NCI-H345 treated with DMSO at 0.1 percent for 48 hours (cell line): ENCODE measurements around the gene SUN1.
"Not testable (repeated sequence)": the region's sequence is repeated elsewhere in the genome, so short reads cannot be mapped to it uniquely, and the experiment has no call there.

Experiments used
- DNase-seq: peaks from one replicate; lab custom pipeline; 2025; ENCODE audit not compliant: unreplicated experiment; lab: John Stamatoyannopoulos, UW

The SUN1 gene

DNA sequence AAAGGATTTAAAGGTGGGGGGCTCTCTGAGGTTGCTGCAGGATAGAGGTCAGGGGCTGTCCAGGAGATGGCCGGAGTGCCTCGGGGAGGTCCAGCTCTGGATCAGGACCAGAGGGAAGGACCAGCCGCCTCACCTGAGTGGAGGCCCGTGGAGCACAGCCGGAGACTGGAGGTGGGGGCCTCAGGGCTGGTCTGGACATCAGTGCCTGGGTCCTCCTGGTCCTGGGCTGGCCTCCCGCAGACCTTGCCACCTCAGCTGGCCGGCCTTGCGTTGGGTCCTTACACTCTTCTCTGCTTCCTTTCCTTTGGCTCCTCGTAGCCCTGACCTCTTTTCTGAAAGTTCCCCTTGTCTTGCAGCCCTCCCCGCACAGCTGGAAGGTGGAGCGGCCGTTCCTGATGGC, 2.0 kb downstream of the SUN1 start:
- no peak for DNase-seq

DNA sequence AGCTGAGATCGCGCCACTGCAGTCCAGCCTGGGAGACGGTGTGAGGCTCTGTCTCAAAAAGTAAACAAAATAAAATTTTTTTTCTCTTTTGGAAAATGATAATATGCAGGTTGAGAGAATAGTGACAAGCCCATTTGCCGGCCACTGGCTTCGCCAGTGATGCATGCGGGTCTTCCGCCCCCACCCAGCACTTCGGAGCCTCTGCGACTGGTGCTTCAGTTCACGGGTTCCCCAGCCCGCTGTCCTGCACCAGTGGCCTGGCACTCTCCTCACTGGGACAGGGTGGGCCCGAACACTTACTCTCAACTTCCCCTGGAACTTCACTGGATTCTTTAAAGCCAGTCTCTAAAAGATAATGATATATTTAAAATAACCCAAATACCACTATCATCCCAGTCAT, 2.7 kb downstream of the SUN1 start:
- DNase-seq, result no peak

DNA sequence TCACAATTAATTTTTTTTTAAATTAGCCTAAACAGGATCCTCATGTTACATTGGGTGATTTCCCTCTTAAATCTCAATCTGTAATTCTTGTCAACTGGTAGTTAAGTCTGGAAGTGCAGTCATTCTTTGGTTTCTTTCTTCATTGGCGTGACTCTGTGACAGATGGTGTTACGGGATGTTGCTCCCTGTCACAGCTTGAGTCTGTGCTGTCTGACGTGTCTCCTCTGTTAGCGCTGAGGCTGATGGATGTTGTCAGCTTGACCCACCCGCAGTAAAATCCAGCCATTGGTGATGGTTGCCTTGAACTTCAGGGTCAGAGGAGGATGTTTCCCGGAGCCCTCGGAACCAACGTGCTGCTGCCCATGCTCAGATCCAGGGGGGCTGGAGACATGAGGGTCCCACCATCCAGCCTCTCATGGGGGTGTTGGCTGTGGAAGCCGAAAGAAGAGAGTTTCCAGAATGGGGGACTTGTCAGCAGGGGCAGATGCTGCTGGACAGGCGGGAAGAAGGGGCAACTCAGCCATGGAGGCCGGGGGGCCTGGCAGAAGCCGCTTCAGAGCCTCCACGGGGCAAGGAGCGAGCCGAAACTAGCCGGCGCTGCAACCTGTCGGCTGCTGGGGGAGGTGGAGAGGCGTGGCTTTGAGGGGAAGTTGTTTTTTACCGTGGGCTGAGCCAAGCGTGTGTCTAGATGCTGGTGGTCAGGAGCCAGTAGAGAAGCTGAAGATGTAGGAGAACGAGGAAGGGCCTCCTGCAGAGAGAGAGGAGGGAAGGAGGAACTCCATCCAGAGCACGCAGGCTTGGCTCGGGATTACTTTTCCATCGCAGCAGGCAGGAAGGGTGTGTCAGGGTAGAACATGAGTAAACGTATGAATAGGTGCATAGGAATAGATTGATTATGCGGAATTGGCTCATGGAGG, 3.5 kb downstream of the SUN1 start:
- no peak for DNase-seq

DNA sequence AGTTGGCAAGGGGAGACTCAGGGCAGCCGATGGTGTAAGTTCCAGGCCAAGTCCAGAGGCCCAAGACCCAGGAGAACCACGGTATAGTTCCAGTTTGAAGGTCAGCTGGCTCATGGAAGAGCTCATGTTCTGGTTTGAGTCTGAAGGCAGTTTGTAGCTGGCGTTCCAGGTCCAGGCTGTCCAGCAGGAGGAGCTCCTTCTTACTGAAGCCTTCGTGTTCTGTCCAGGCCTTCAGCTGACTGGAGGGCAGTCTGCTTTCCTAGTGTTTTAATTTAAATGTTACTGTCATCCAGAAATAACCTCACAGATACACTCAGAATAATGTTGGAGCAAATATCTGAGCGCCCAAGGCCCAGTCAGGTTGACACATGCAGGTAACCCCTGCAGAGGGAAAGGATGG, 4.2 kb downstream of the SUN1 start:
- DNase-seq, result no peak

DNA sequence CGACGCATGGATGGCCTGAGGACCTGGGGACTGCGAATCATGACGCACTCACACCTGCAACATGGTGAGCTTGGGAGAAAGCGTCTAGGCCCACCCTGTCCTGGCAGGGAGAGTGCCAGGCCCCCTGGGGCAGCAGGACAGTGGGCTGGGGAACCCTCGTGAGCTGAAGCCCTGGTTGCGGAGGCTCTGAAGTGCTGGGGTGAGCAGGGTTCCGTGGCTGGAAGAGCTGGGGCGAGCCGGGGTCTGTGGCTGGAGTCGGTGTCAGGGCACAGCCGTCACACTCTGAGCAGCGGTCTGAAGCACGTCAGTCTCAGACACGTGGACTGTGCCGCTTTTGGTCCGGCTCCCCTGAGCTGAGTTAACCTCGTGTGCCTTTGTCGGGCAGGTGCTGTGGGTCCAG, 4.7 kb downstream of the SUN1 start:
- no peak for DNase-seq

DNA sequence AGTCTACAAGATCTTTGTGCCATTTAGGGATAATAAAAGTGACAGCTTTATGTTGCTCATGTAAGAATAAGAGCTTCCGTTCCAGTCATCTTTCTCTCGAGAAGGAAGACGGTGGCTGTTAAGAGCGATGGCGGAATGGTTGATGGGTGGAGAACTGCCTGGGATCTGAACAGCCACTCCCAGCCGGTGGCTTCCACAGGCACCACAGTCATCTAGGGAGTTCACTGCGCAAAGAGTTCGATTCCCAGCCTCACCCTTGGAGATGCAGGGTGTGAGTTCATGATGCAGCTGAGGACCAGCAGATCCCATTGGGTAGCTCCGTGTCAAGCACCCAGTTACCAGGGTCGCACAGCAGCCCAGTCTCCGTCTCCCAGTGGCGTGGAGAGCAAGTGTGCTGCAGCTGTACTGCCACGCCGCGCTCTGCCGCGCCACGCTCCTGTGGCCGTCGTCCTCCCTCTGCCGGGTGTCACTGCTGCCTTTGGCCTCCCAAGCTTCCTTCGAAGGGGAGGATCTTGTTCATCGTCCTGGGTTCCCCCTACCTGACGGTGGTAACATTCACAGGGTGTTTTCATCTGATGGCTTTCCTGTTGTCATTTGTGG, 7.8 kb downstream of the SUN1 start:
- DNase-seq, result no peak

DNA sequence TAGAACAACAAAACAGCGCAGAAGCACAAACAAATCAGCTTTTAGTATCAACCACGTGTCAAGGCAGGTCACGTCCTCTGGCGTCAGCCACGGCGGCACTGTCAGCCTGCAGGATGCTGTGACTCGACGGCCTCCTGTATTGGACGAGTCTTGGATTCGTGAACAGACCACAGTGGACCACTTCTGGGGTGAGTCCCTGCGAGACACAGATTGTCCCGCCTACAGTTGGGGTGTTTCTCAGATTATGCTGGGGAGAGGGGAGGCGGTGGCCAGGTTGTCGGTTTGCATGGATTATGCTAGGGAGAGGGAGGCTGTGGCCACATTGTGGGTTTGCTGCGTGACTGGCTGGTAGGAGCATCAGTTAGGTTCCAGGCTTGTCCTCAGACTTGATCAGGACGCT, 9.7 kb downstream of the SUN1 start:
- DNase-seq, result no peak

DNA sequence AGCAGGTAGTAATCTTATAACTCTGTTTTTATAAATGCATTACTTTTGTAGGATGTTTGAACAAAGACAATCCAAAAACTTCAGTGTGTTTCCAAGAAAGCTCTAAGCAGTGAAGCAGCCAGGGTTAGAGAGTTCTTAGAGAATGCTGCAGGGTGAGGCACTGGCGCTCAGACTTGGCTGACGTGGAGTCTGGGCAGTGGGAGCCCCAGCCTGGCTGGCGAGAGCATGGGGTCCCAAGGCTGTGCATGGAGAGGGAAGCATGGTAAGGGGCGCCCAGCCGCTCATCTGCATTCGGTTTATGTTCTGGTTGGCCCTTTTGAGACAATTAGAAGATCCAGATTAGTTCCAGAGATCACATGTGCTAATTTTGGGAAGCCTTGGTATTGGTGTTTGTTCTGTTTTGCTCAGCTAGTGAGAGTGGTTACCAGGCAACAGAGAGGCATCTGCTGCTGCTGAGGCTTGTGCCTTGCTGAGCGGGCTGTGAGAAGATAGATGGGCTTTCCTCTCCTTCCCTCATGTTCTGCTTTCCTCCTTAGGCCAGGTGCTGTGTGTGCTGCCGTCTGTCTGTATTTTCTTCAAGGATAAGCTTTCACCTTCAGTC, 10.3 kb downstream of the SUN1 start:
- no peak for DNase-seq

DNA sequence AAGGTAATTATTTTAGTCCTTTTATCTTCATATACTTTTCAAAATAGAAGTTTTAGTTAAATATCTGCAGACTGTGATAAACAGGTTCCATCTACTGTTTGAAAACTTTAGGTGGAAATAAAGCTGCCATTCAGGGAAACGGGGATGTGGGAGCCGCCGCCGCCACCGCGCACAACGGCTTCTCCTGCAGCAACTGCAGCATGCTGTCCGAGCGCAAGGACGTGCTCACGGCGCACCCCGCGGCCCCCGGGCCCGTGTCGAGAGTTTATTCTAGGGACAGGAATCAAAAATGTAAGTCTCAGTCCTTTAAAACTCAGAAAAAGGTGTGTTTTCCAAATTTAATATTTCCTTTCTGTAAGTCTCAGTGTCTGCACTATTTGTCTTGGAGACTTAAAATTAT, 11.0 kb downstream of the SUN1 start:
- no peak for DNase-seq

DNA sequence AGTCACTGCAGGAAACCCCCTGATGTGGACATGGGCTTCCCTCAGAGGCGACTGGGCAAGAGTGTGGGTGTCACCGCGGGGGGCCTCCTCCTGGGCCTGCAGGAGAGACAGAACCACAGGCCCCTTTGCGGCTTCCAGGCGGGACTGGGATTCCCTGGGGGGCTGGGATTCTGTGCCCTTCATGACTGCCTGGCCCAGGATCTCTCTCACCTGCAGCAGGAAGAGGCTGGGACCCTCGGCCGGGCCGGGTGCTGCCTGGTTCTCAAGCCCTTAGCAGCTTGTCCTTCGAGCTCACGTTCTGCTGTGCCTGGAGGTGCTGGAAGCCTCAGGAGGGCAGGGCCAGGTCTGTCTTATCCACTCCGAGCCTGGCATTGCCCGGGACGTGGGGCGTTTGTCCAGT, 11.8 kb downstream of the SUN1 start:
- DNase-seq, result no peak

DNA sequence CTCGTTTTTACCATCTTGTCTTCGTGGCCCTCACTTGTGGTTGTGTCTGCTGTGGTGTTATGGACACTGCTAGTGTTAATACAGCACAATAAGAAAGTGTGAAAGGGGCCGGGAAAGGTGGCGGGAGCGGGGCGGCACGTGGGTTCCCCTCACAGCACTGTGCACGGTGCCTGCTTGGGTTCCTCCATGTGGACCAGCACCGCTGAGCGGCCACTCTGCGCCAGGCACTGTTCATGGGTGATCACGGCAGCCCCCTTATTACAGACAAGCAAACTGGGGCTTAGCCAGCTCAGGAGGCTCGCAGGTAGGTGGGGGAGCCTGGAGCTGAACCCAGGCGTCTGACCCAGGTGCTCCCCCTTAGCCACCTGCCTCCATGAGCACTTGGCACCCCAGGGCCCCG, 12.2 kb downstream of the SUN1 start:
- no peak for DNase-seq

DNA sequence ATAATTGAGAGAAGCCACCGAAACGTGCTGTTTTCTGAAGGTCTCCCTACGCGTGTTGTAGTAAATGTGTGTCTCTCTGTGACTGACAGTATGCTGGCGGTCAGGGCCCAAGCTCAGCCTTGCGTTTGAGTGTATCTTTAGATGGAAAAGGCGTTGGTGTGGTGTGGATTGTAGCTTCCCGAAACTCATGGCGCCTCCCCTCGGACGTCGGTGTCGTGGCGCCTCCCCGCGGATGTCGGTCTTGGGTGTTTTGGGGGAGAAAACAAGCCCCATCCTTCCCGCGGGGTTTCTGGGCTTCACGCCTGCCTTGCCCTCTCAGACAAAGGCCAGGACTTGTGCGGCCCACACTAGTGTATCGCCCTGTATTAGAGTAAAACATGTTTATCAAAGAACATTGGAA, 12.8 kb downstream of the SUN1 start:
- no peak for DNase-seq

DNA sequence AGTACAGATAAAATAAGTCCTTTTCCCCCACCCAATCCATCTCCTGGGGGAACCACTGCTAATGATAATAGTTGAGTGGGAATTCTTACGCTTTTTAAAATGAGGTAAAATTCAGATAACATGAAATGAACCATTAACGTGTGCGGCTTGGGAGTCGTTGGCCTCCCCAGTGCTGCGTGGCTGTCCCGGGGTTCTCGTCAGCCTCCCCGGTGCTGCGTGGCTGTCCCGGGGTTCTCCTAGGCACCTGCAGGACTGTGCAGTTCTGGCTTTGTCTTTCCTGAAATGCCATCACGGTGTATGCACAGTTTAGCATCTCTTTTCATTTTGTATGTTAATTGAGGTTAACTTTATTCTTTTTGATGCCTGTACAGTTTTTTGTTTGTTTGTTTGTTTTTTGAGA, 13.5 kb downstream of the SUN1 start:
- no peak for DNase-seq

DNA sequence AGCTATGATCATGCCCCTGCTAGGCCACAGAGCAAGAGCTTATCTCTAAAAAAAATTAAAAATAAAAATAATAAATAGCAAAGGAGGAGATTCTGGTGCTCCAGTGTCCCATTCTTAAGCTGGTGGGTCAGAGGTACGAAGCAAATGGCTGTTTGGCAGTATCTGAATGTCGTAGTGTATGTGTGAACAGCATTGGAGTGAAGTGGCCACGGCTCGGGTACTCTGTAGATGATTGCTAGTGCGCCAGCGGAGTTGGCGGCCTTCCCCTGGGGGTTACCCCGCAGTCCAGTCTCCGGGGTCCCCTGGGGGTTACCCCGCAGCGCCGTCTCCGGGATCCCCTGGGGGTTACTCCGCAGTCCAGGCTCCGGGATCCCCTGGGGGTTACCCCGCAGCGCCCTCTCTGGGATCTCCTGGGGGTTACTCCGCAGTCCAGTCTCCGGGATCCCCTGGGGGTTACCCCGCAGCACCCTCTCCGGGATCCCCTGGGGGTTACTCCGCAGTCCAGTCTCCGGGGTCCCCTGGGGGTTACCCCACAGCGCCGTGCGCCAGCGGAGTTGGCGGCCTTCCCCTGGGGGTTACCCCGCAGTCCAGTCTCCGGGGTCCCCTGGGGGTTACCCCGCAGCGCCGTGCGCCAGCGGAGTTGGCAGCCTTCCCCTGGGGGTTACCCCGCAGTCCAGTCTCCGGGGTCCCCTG, 14.8 kb downstream of the SUN1 start:
- not testable (repeated sequence) for DNase-seq

DNA sequence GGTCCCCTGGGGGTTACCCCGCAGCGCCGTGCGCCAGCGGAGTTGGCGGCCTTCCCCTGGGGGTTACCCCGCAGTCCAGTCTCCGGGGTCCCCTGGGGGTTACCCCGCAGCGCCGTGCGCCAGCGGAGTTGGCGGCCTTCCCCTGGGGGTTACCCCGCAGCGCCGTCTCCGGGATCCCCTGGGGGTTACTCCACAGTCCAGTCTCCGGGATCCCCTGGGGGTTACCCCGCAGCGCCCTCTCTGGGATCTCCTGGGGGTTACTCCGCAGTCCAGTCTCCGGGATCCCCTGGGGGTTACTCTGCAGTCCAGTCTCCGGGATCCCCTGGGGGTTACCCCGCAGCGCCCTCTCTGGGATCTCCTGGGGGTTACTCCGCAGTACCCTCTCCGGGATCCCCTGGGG, 15.5 kb downstream of the SUN1 start:
- DNase-seq, result not testable (repeated sequence)

DNA sequence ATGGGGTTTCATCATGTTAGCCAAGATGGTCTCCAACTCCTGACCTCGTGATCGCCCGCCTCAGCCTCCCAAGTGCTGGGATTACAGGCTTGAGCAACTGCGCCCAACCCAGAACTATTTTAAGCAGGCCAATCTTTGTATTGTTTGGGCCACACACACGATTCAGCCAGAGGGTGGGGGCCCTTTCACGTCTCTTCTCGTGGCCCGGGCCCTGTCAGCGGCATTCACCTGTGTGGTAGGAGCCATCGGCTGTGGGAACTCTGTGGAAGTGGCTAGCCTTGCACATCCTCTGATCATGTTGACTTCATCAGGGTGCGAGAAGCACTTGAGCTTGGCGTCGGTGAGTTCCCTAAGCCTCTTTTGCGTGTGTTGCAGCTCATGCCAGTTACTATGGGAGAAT, 16.9 kb downstream of the SUN1 start:
- no peak for DNase-seq

DNA sequence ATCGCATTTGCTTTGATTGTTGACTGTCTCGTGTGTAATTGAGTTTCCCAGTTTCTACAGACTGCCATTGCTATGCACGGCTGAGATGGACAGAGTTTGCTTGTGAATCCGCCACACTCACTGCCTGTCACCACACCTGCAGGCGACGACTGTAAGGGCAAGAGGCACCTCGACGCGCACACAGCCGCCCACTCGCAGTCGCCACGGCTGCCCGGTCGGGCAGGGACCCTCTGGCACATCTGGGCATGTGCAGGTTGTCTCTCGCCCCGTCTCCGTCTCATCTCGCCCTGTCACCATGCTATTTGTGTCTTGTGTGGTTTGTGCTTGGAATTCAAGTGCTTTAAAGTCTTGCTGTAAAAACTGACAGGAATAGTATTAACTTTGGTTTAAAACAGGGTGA, 17.5 kb downstream of the SUN1 start:
- no peak for DNase-seq

DNA sequence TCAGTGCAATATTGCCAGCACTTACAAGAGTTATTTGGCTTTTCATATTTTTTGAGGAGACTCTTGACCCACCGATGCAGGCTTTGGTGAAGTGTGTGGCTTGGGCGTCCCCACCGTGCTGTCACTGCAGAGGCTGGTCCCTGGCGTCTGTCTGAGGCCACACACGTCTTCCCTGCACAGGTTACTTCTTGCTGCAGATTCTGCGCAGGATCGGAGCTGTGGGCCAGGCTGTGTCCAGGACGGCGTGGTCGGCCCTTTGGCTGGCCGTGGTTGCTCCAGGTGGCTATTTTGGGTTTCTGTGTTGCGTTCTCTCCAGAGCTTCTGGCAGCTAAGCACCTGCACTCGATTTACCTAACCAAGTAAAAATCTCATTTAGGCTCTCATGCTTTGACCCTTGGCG, 18.9 kb downstream of the SUN1 start:
- no peak for DNase-seq

DNA sequence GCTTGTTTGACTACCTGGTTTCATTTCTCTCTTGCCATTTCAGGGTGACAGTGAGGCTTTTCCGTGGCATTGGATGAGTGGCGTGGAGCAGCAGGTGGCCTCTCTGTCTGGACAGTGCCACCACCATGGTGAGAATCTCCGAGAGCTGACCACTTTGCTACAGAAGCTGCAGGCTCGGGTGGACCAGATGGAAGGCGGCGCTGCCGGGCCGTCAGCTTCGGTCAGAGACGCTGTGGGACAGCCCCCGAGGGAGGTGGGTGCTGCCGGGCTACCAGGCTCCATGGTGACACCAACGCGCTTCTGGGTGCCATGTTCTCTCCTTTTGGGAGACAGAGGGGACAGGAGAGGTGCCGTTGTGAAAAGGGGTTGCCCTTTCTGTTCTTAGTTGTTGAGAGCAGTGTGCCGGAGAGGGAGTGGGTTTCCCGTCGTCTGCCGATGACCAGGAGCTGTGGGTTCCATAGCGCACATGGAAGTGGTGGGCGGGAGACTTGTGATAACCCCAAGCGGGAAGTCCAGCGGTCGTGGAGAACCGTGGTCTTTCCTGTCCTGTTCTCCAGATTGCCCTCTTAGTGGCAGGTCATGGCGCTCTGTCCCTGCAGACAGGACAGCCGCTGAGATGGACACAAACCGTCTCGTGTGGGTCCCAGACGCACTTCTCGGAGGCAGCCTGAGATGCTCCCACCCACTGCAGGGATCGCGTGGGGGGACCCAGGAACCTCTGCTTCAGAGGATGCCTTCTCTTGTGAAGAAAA, 21.3 kb downstream of the SUN1 start:
- DNase-seq, result no peak

DNA sequence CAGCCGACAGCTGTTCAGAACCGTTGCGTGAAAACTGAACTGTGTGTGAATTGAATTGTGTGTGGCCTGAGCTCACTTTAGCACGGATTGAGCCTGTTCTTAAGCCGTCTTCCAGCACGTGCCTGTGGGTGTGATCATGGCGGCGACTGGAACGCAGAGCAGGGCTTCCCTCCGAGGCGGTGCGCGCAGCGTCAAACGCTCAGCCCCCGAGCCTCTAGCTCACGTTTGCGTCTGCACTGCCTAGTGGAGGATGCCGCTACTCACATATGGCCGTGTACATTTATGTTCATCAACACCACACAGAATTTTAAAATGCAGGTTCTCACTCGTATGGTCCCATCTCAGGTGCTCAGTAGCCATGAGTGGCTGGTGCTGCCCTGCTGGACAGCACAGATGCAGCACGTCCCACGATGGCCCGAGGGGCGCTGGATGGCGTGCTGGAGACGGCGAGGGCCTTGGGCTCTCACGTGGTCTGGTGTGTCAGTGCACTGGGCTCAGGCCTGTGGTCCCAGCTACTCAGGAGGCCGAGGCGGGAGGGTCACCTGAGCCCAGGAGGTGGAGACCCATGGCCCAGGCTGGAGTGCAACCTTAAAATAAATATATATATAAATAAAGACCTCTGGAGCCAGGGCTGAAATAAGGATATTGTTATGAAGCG, 22.0 kb downstream of the SUN1 start:
- DNase-seq, result no peak
